ENCODE data around the gene ARHGAP35.

The ARHGAP35 gene

DNA sequence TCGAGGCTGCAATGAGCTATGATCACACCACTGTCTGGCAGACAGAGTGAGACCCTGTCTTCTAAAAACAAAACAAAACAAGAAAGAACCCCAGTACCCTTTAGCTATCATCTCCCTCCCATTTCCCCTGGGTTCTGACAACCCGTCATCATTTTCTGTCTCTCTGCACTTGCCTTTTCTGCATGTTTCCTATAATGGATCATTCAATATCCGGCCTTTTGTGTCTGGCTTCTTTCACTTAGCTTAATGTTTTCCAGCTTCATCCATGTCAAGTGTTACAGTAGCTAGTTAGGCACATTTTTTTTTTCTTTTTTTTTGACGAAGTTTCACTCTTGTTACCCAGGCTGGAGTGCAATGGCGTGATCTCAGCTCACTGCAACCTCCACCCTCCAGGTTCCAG is 26.7 kb upstream of the ARHGAP35 start:
- peaks cover 2% of the 10 kb centered on the region for H3K4me1 Mint-ChIP-seq
- DNase-seq (ENCODE audit: low spot score in 2 of 2) (no peak), ATAC-seq (ENCODE audit: low read depth) (no peak)
- H3K27ac Mint-ChIP-seq = no peak overlapping the region
- H3K36me3 Mint-ChIP-seq = peaks cover 3% of the 10 kb centered on the region
- H3K27me3 Mint-ChIP-seq = no peaks in the 10 kb centered on the region
- no peaks in the 10 kb centered on the region for H3K9me3 Mint-ChIP-seq
- H3K4me3 Mint-ChIP-seq = no peak overlapping the region

DNA sequence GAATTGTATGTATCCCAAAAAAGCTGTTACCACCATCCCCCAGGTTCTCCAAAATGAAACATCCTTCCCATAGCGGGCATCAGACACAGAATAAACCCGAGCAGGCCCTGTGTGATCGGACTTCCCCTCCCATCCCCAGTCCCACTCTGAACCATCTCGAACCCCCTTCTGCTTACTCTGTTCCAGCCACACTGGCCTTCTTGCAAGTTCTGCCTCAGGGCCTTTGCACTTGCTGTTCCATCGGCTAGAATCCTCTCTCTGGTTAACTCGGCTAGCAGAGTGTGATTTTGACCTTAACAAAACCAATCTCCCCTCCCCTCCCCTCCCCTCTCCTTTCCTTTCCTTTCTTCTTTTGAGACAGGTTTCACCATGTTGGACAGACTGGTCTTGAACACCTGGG is 25.8 kb upstream of the ARHGAP35 start:
- H3K4me3 Mint-ChIP-seq = no peak overlapping the region
- H3K27ac Mint-ChIP-seq = no peak overlapping the region
- peaks cover 4% of the 10 kb centered on the region for H3K36me3 Mint-ChIP-seq
- H3K9me3 Mint-ChIP-seq = no peaks in the 10 kb centered on the region
- H3K27me3 Mint-ChIP-seq = no peaks in the 10 kb centered on the region
- ATAC-seq (ENCODE audit: low read depth) (no peak), DNase-seq (ENCODE audit: low spot score in 2 of 2) (no peak)
- no peaks in the 10 kb centered on the region for H3K4me1 Mint-ChIP-seq

DNA sequence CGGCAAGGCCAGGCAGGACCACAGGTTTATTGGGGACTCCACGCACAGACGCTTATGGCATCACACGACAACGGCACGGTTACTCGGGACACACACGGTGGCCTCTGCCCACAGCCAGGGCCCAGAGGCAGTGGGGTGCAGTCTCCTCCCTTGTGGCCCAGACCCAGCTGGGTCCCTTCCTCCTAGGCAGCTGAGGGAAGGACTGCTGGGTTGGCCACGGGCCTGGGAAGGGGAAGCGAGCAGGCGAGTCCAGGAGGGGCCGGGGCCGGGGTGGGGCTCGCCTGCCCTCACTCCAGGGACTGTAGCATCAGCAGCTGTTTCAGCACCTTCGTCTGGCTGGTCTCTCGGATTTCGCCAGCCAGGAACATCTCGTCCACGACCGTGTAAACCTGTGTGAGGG is 22.6 kb upstream of the ARHGAP35 start:
- no peak for ATAC-seq (ENCODE audit: low read depth)
- Mint-ChIP-seq H3K36me3 (peaks cover 12% of the 10 kb centered on the region), H3K9me3 (no peaks in the 10 kb centered on the region)

DNA sequence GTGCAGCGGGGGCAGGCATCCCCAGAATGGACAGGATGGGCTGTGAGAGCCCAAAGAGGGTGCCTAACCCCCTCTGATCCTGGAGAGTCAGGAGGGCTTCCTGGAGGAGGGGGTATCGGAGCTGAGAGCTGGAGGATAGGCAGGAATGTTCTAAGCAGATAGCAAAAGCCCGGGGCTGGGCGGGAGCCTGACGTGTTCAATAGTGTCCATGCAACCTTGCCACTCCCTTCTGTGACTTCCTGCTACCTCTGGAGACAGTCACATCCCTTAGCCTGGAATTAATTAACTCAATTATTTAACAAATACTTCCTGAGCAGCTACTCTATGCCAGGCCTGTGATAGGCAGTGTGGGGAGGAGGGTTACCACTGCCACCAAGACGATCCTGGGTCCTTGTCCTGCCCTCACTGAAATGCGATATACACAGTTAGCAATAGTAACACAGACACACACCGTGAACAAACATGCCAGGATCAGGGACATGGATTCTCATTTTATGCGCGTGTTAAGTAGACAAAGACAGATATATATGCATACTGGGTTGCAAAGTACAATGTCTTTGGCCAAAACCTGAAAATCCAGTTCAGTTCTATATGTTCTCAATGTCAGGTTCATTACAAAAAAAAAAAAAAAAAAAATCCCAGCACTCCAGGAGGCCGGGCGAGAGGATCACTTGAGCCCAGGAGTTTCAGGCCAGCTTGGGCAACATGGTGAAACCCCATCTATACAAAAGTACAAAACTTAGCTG is 20.9 kb upstream of the ARHGAP35 start:
- ATAC-seq (ENCODE audit: low read depth) = no peak
- peaks cover 17% of the 10 kb centered on the region for H3K36me3 Mint-ChIP-seq

More for the DNA sequence above, 22.6 kb upstream of the ARHGAP35 start:
- H3K4me3 Mint-ChIP-seq = no peak overlapping the region
- H3K27ac Mint-ChIP-seq = no peak overlapping the region
- H3K27me3 Mint-ChIP-seq = no peaks in the 10 kb centered on the region
- H3K4me1 Mint-ChIP-seq = peaks cover 2% of the 10 kb centered on the region
- no peak for DNase-seq (ENCODE audit: low spot score in 2 of 2)

DNA sequence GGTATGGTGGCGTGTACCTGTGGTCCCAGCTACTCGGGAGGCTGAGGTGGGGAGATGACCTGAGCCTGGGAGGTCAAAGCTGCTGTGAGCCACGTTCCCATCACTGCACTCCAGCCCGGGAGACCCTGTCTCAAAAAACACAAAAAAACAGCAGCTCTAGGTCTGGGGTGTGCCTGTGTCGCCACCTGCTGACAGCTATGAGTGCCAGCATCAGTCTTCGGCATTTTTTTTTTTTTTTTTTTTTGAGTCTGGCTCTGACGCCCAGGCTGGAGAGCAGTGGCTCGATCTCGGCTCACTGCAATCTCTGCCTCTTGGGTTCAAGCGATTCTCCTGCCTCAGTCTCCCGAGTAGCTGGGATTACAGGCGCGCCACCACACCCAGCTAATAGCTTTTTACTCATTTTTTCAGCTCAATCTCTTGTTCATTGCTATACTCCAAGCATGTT is 20.3 kb upstream of the ARHGAP35 start:
- Mint-ChIP-seq H3K27ac (no peak overlapping the region), H3K36me3 (peaks cover 17% of the 10 kb centered on the region), H3K4me1 (peaks cover 6% of the 10 kb centered on the region), H3K9me3 (no peaks in the 10 kb centered on the region), H3K4me3 (no peak overlapping the region), H3K27me3 (no peaks in the 10 kb centered on the region)
- ATAC-seq (ENCODE audit: low read depth) = peak; percentile 74
- DNase-seq (ENCODE audit: low spot score in 2 of 2) = peak in 1 of 2 donors; percentile 47

More for the DNA sequence above, 20.9 kb upstream of the ARHGAP35 start:
- H3K27ac Mint-ChIP-seq = no peak overlapping the region
- H3K9me3 Mint-ChIP-seq = no peaks in the 10 kb centered on the region
- no peak overlapping the region for H3K4me3 Mint-ChIP-seq
- no peaks in the 10 kb centered on the region for H3K27me3 Mint-ChIP-seq
- no peak for DNase-seq (ENCODE audit: low spot score in 2 of 2)
- H3K4me1 Mint-ChIP-seq = peaks cover 6% of the 10 kb centered on the region

DNA sequence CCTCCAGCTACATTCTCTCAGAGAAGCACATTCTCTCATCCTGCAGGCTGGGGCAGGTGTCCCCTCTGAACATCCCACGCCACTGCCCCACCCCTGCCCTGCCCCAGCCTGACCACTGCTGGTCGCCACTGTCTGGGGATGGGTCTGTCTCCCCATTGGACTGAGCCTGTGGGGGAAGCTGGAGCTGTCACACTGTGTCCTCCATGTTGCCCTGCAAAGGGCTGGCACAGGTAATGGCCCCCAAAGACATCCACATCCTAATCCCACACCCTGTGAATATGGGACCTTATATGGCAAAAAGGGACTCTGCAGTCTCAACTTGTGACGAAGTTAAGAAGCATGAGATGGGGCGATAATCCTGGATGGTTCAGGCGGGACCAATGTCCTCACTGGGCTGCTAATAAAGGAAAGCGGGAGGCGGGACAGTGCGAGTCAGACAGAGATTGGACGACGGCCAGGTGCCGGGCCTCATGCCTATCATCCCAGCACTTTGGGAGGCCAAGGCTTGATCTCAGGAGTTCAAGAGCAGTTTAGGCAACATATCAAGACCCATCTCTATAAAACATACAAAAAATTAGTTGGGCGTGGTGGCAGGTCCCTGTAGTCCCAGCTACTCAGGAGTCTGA is 19.2 kb upstream of the ARHGAP35 start:
- ATAC-seq (ENCODE audit: low read depth) (no peak), DNase-seq (ENCODE audit: low spot score in 2 of 2) (no peak)
- H3K4me3 Mint-ChIP-seq = no peak overlapping the region

DNA sequence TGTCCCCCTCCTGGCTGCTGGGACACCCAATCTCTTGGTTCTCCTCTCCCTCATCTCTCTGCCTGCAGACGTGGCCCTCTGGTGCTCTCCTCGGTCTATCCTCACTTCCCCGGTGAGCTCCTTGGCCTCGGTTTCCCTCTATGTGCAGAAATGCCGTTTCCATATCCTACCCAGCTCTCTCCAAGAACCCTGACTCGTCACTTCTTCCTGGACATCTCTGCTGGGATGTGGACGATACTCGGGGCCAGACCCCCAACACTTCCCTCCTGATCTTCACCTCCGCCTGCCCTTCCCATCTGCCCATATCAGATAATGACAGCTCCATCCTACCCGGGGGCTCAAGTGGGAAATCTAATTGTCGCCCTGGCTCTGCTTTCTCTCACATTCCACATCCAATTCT is 18.0 kb upstream of the ARHGAP35 start:
- DNase-seq (ENCODE audit: low spot score in 2 of 2) = no peak
- Mint-ChIP-seq H3K27me3 (no peaks in the 10 kb centered on the region), H3K9me3 (no peaks in the 10 kb centered on the region), H3K4me3 (no peak overlapping the region), H3K36me3 (peaks cover 22% of the 10 kb centered on the region), H3K27ac (no peak overlapping the region), H3K4me1 (peaks cover 15% of the 10 kb centered on the region)
- no peak for ATAC-seq (ENCODE audit: low read depth)

More for the DNA sequence above, 19.2 kb upstream of the ARHGAP35 start:
- H3K27me3 Mint-ChIP-seq = no peaks in the 10 kb centered on the region
- H3K27ac Mint-ChIP-seq = no peak overlapping the region
- H3K36me3 Mint-ChIP-seq = peaks cover 17% of the 10 kb centered on the region
- H3K4me1 Mint-ChIP-seq = peaks cover 11% of the 10 kb centered on the region
- H3K9me3 Mint-ChIP-seq = no peaks in the 10 kb centered on the region

DNA sequence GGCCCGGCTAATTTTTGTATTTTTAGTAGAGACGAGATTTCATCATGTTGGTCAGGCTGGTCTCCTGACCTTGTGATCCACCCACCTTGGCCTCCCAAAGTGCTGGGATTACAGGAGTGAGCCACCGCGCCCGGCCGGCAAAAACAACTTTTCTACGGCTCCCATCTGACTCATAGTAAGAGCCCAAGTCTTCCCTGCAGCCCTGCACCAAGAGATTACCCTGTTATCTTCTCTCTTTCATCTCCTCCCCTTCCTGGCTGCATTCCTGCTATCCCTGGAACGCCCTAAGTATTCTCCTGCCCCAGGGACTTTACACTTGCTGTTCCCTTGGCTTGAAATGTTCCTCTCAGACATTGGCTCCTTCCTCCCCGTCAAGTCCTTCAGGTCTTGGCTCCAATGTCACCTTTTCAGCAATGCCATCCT is 16.7 kb upstream of the ARHGAP35 start:
- Mint-ChIP-seq H3K27ac (no peak overlapping the region), H3K27me3 (no peaks in the 10 kb centered on the region), H3K36me3 (peaks cover 20% of the 10 kb centered on the region), H3K4me1 (peaks cover 15% of the 10 kb centered on the region), H3K9me3 (no peaks in the 10 kb centered on the region), H3K4me3 (no peak overlapping the region)
- no peak for ATAC-seq (ENCODE audit: low read depth)
- no peak for DNase-seq (ENCODE audit: low spot score in 2 of 2)

DNA sequence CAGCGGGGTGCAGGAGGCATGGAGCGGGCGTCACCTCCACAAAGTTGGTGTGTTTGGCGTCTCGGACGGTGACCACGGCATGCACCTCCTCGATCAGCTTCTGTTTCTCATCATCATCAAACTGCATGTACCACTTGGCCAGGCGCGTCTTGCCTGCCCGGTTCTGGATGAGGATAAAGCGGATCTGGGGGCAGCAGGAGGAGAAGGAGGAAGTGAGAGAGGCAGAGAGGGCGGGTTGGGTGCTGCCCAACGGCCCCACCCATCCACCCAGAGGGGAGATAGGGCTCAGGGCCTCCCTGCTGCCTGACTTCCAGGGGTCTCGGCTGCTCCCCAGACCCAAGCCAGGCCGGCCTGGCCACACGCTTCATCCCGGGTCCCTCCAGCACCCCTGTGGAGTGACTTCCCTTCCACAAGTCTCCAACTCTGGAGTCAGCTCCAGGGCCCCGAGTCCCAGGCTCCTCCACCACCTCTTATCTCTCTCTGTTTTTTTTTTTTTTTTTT is 14.8 kb upstream of the ARHGAP35 start:
- Mint-ChIP-seq H3K27ac (peak overlapping the region; percentile 15), H3K4me3 (peak overlapping the region; percentile 87), H3K4me1 (peaks cover 30% of the 10 kb centered on the region), H3K9me3 (no peaks in the 10 kb centered on the region), H3K36me3 (peaks cover 18% of the 10 kb centered on the region), H3K27me3 (no peaks in the 10 kb centered on the region)
- DNase-seq (ENCODE audit: low spot score in 2 of 2) (no peak), ATAC-seq (ENCODE audit: low read depth) (peak; percentile 28)

DNA sequence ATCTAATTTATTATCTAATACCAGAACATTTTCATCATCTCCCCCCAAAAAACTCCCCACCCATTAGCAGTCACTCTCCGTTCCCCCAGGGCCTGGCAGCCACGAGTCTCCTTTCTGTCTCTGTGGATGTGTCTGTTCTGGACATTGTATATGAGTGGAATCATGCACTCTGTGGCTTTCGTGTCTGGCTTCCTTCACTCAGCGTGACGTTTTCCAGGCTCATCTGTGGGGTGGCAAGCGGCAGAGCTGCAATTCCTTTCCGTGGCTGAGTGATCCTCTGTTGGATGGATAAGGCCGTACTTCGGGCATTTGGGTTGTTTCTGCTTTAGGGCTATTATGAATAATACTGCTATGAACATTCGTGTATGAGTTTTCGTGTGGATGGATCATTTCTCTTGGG is 13.3 kb upstream of the ARHGAP35 start:
- Mint-ChIP-seq H3K27me3 (no peaks in the 10 kb centered on the region), H3K4me3 (peak overlapping the region; percentile 18), H3K9me3 (no peaks in the 10 kb centered on the region), H3K36me3 (peaks cover 16% of the 10 kb centered on the region), H3K27ac (no peak overlapping the region), H3K4me1 (peaks cover 30% of the 10 kb centered on the region)
- no peak for ATAC-seq (ENCODE audit: low read depth)
- DNase-seq (ENCODE audit: low spot score in 2 of 2) = no peak

DNA sequence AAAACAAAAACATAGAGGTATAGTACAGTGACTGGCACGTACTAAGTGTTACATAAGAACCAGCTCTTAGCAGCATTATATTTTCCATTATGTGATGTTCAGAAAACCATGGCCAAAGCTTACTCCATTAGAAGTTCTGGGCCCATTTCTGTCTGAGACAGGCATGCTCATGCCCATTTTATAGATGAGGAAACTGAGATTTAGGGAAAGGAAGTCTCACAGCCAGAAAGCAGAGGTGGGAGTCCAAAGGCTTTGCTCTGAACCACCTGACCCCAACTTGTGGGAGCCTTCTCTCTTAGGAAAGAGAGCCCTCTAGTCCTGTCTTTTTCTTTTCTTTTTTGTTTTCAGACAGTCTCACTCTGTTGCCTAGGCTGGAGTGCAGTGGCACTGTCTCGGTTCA is 12.4 kb upstream of the ARHGAP35 start:
- peaks cover 27% of the 10 kb centered on the region for H3K4me1 Mint-ChIP-seq
- no peak for ATAC-seq (ENCODE audit: low read depth)

DNA sequence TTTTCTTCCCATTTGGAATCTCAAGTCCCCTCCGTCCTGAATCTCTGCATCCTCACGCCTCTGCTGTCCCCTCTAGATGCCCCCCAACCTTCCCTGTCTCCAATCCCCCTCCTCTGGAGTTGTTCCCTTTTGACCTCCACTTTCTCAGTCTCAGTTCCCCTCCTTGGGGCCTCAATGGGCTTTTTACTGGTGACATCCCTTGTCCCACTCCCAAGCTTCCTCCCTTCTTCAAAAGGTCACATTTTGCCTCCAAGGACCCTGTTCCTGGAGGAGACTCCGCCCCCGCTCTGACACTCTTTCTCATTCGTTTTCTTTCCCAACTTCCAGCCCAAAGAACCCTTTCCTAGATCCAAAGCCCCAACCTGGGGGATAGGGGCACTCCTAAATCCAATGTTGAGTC is 11.2 kb upstream of the ARHGAP35 start:
- Mint-ChIP-seq H3K4me3 (peak overlapping the region; percentile 94), H3K36me3 (peaks cover 5% of the 10 kb centered on the region), H3K9me3 (no peaks in the 10 kb centered on the region), H3K4me1 (peaks cover 24% of the 10 kb centered on the region), H3K27ac (peak overlapping the region; percentile 74), H3K27me3 (no peaks in the 10 kb centered on the region)
- ATAC-seq (ENCODE audit: low read depth) = no peak
- DNase-seq (ENCODE audit: low spot score in 2 of 2) = no peak

More for the DNA sequence above, 12.4 kb upstream of the ARHGAP35 start:
- H3K36me3 Mint-ChIP-seq = peaks cover 8% of the 10 kb centered on the region
- no peak overlapping the region for H3K27ac Mint-ChIP-seq
- H3K4me3 Mint-ChIP-seq = no peak overlapping the region
- DNase-seq (ENCODE audit: low spot score in 2 of 2) = no peak
- H3K9me3 Mint-ChIP-seq = no peaks in the 10 kb centered on the region
- H3K27me3 Mint-ChIP-seq = no peaks in the 10 kb centered on the region

DNA sequence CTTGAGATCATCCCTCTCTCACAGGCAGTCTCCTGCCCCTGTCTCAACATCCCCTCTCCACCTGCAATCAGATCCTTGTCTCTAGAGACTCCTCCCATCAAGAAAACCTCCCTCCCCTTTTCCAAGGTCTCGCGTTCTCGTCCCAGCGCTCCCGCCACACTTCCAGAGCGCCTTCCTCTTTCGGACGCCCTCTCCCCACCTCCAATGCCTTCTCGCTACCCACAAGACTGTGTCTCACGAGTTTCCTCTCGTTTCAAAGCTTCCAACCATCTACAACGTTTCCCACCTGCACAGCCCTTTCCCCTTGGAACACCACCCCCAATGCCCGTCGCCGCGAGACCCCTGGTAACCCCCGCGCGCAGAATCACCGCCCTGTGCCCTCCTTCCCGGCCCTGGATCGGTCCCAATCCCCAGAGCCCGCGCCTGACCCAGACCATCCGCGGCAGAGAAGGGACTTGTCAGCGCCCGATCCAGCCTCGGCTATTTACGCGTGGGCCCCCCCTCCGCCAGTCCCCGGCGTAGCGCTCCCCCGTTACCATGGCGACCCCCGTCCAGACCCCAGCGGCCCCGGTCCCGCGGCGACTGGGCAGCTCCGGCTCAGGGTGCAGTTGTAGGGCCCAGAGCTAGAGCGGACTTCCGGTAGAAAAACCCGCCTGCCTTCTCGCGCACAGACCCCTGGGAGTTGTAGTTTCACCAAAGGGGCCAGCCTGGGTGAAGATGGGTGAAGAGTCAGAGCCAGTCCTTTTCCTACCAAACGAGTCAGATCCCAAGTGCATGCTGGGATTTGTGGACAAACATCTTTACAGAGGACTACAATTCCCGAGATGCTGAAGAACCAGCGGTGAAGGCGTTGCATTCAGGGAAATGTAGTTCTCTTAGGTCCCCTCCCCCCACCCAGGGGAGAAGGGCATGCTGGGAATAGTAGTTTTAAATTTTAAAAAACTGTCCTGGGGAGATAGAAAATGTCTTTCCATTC is 10.3 kb upstream of the ARHGAP35 start, which contains the start of gene AP2S1:
TSS of gene AP2S1 (minus strand) at position 619 of the 976 bp plus-strand sequence. CDS start at position 539, 80 bp downstream.
- peak within 1 kb of the TSS; percentile 74 for H3K27ac Mint-ChIP-seq
- ATAC-seq (ENCODE audit: low read depth) = peak; percentile 89
- DNase-seq (ENCODE audit: low spot score in 2 of 2) = peak; percentile 85 to 89
- peaks cover 5% of the 10 kb centered on the region for H3K36me3 Mint-ChIP-seq
- peaks cover 25% of the 10 kb centered on the region for H3K4me1 Mint-ChIP-seq
- no peaks in the 10 kb centered on the region for H3K9me3 Mint-ChIP-seq
- peak within 1 kb of the TSS; percentile 94 for H3K4me3 Mint-ChIP-seq
- no peaks in the 10 kb centered on the region for H3K27me3 Mint-ChIP-seq
